HG03460 (cell line): ENCODE data around the gene DPH2.

Experiments used
- ATAC-seq: cut with Tn5 transposase; IDR thresholded peaks from one replicate; pipeline ENCODE4 v1.9.1; 2021; ENCODE audit not compliant: unreplicated experiment

DPH2 gene

GRCh38 chr1:43965316-43965715 lies 4.5 kb upstream of the DPH2 start:
- ATAC-seq, result no peak

GRCh38 chr1:43968348-43968948 lies 1.4 kb upstream of the DPH2 start:
- no peak for ATAC-seq

GRCh38 chr1:43969416-43969745 lies 429 bp upstream of the DPH2 start:
- ATAC-seq, result no peak

- ATAC-seq, result no peak
Measured at GRCh38 chr1:43970502-43970901, 692 bp downstream of the DPH2 start.

- no peak for ATAC-seq
Measured at GRCh38 chr1:43970911-43971310, 1.1 kb downstream of the DPH2 start.

- no peak for ATAC-seq
Measured at GRCh38 chr1:43971336-43971980, 1.6 kb downstream of the DPH2 start.

- ATAC-seq, result no peak
Measured at GRCh38 chr1:43973981-43974442, 4.2 kb downstream of the DPH2 start.

GRCh38 chr1:43974443-43975248 lies 4.8 kb downstream of the DPH2 start, which contains the start of gene ATP6V0B:
Gene ATP6V0B (plus strand): TSS chr1:43974960. CDS start chr1:43975041, 81 bp downstream.
- ATAC-seq, result peak; percentile 67

GRCh38 chr1:43975249-43975961 lies 5.6 kb downstream of the DPH2 start:
- ATAC-seq, result peak; percentile 10

GRCh38 chr1:43976045-43976444 lies 6.2 kb downstream of the DPH2 start:
- no peak for ATAC-seq

- no peak for ATAC-seq
Measured at GRCh38 chr1:43976890-43977289, 7.1 kb downstream of the DPH2 start.

GRCh38 chr1:43977376-43978263 lies 7.8 kb downstream of the DPH2 start:
- no peak for ATAC-seq

- no peak for ATAC-seq
Measured at GRCh38 chr1:43978264-43978550, 8.4 kb downstream of the DPH2 start.

- no peak for ATAC-seq
Measured at GRCh38 chr1:43978551-43979260, 8.9 kb downstream of the DPH2 start, which contains the start of gene B4GALT2. Gene B4GALT2 (plus strand): TSS chr1:43979210. CDS start chr1:43981161, 1,951 bp downstream.

- ATAC-seq, result no peak
Measured at GRCh38 chr1:43979261-43979527, 9.4 kb downstream of the DPH2 start.

GRCh38 chr1:43979528-43980254 lies 9.9 kb downstream of the DPH2 start:
- ATAC-seq, result no peak

- ATAC-seq, result no peak
Measured at GRCh38 chr1:43980255-43981134, 10.7 kb downstream of the DPH2 start.

GRCh38 chr1:43981135-43981491 lies 11.3 kb downstream of the DPH2 start:
- no peak for ATAC-seq

- no peak for ATAC-seq
Measured at GRCh38 chr1:43981636-43982035, 11.8 kb downstream of the DPH2 start.
